Endometrial microvascular endothelial cells (primary cell): ENCODE data around the gene MTA2. TPM values are rescaled to one million over a fixed set of nuclear protein-coding genes. Genes with fewer than 3 reads are reported as not detected.

Experiments
- in situ Hi-C: cut with HindIII; loops from 2 replicates; pipeline ENCODE4 v1.10.0; 2017; ENCODE audit warnings: low sequenced_read_pairs, low pct_unique_long_range_greater_than_20kb; ENCODE audit errors: inconsistent ontology term
- total RNA-seq: library from RNA; depleted of rRNA; stranded (reverse); fragments of >200 nt; gene quantifications from one replicate; pipeline ENCODE4 v1.2.3, GENCODE V29; 2015; ENCODE audit errors: inconsistent ontology term

MTA2 gene
- total RNA-seq, 1 donor from 2014 or later = 195 TPM

- in situ Hi-C loops = loop anchor here (25.0 kb wide), 2 partner anchors 108 to 117 kb away; partner anchors contain the start of genes C11orf98, CSKMT, INTS5 and LBHD1
These were observed 47.1 kb downstream of the MTA2 start for GRCh38 chr11:62554387-62555167.

- in situ Hi-C loops = loop anchor here (25.0 kb wide), 2 partner anchors 108 to 117 kb away; partner anchors contain the start of genes C11orf98, CSKMT, INTS5 and LBHD1
These were observed 47.8 kb downstream of the MTA2 start for GRCh38 chr11:62553839-62554361.

GRCh38 chr11:62553080-62553838, 48.4 kb downstream of the MTA2 start:
- in situ Hi-C loops = loop anchor here (25.0 kb wide), 2 partner anchors 109 to 116 kb away; partner anchors contain the start of genes C11orf98, CSKMT, INTS5 and LBHD1

GRCh38 chr11:62552485-62553079, 49.1 kb downstream of the MTA2 start:
- in situ Hi-C loops = loop anchor here (25.0 kb wide), 2 partner anchors 110 to 115 kb away; partner anchors contain the start of genes C11orf98, CSKMT, INTS5 and LBHD1

- in situ Hi-C loops = loop anchor here (25.0 kb wide), 2 partner anchors 112 to 113 kb away; partner anchors contain the start of genes C11orf98, CSKMT, INTS5 and LBHD1
These were observed 51.2 kb downstream of the MTA2 start for GRCh38 chr11:62550478-62550877.

- in situ Hi-C loops = no loop called here
These were observed 52.9 kb downstream of the MTA2 start for GRCh38 chr11:62548545-62549335.

GRCh38 chr11:62547691-62548281, 53.9 kb downstream of the MTA2 start:
- in situ Hi-C loops = no loop called here

GRCh38 chr11:62546929-62547625, 54.6 kb downstream of the MTA2 start:
- in situ Hi-C loops = no loop called here

GRCh38 chr11:62546244-62546928, 55.3 kb downstream of the MTA2 start, which contains the start of gene AHNAK:
Gene AHNAK (minus strand): TSS chr11:62546806. CDS start chr11:62536098, 10,708 bp downstream.
- in situ Hi-C loops = no loop called here

GRCh38 chr11:62545437-62546243, 56.0 kb downstream of the MTA2 start:
- in situ Hi-C loops = no loop called here

- in situ Hi-C loops = no loop called here
These were observed 56.9 kb downstream of the MTA2 start for GRCh38 chr11:62544581-62545436.

GRCh38 chr11:62543680-62544444, 57.8 kb downstream of the MTA2 start:
- in situ Hi-C loops = no loop called here
